ENCODE data around the gene POLR2I.
A peak's percentile ranks its signal among the peaks of the same experiment; 100 is the strongest.

The POLR2I gene

GRCh38 chr19:36114721-36115452 lies at the start of gene POLR2I:
TSS of gene POLR2I (minus strand) at chr19:36114875. CDS start at chr19:36114856, 19 bp downstream.
- Histone ChIP-seq H3K9ac (ENCODE audit: low read length) (peak within 1 kb of the TSS; percentile 77), H3K4me1 (ENCODE audit: control insufficient read depth, insufficient read depth, low read length) (peaks cover 25% of the 10 kb centered on the region), H3K9me3 (ENCODE audit: control insufficient read depth, insufficient read depth, low read depth, low read length) (no peaks in the 10 kb centered on the region), H3K27ac (ENCODE audit: low read depth, low read length) (peak within 1 kb of the TSS; percentile 52; the same call in 1 of the 2 replicates), H3K36me3 (ENCODE audit: control insufficient read depth, insufficient read depth, low read length) (peaks cover 41% of the 10 kb centered on the region), H3K27me3 (ENCODE audit: control insufficient read depth, insufficient read depth, low read length) (no peaks in the 10 kb centered on the region), H3K4me3 (ENCODE audit: low read depth, low read length) (peak within 1 kb of the TSS; percentile 88)

GRCh38 chr19:36163813-36164212 lies 49.1 kb upstream of the POLR2I start:
- Histone ChIP-seq H3K9me3 (ENCODE audit: control insufficient read depth, insufficient read depth, low read depth, low read length) (no peaks in the 10 kb centered on the region), H3K4me3 (ENCODE audit: low read depth, low read length) (no peak overlapping the region), H3K27me3 (ENCODE audit: control insufficient read depth, insufficient read depth, low read length) (no peaks in the 10 kb centered on the region), H3K4me1 (ENCODE audit: control insufficient read depth, insufficient read depth, low read length) (peaks cover 10% of the 10 kb centered on the region), H3K36me3 (ENCODE audit: control insufficient read depth, insufficient read depth, low read length) (peaks cover 9% of the 10 kb centered on the region; the same call in 1 of the 2 replicates), H3K9ac (ENCODE audit: low read length) (no peak overlapping the region), H3K27ac (ENCODE audit: low read depth, low read length) (no peak overlapping the region)

DNA sequence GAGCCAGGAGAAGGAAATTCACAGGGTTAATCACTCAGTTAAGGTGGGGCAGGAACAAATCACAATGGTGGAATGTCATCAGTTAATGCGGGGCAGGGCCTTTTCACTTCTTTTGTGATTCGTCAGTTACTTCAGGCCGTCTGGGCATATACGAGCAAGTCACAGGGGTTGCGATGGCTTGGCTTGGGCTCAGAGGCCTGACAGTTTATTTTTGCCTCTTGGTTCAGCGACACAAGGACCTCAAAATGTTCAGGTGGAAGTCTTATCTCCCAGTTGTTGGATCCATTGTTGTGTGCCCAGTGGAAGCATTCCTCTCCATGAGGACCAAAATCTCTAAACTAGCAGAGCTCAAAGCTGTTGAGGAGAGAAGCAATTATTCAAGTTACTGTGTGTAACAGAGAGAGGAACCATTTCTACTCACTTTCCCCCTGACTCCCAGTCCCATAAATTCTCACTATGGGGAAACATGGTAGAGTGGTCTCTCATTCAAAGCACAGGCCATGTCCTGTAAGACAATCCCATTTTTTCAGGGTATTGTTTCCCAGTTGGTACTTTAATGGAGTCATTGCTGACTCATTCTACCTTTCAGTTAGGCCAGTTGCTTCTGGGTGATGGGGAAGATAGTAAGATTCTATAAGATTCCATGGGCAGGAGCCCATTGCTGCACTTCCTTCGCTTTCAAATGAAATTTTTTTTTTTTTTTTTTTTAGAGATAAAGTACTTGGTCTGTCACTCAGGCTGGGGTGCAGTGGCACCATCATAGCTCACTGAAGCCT lies 46.3 kb upstream of the POLR2I start:
- Histone ChIP-seq H3K9ac (ENCODE audit: low read length) (peak overlapping the region; percentile 81), H3K36me3 (ENCODE audit: control insufficient read depth, insufficient read depth, low read length) (peaks cover 9% of the 10 kb centered on the region; the same call in 1 of the 2 replicates), H3K4me3 (ENCODE audit: low read depth, low read length) (peak overlapping the region; percentile 31; the same call in 1 of the 2 replicates), H3K27me3 (ENCODE audit: control insufficient read depth, insufficient read depth, low read length) (no peaks in the 10 kb centered on the region), H3K4me1 (ENCODE audit: control insufficient read depth, insufficient read depth, low read length) (peaks cover 10% of the 10 kb centered on the region), H3K9me3 (ENCODE audit: control insufficient read depth, insufficient read depth, low read depth, low read length) (no peaks in the 10 kb centered on the region), H3K27ac (ENCODE audit: low read depth, low read length) (peak overlapping the region; percentile 77; the same call in 1 of the 2 replicates)

GRCh38 chr19:36153126-36153525 lies 38.5 kb upstream of the POLR2I start:
- Histone ChIP-seq H3K9me3 (ENCODE audit: control insufficient read depth, insufficient read depth, low read depth, low read length) (no peaks in the 10 kb centered on the region), H3K4me1 (ENCODE audit: control insufficient read depth, insufficient read depth, low read length) (peaks cover 13% of the 10 kb centered on the region), H3K9ac (ENCODE audit: low read length) (no peak overlapping the region), H3K4me3 (ENCODE audit: low read depth, low read length) (no peak overlapping the region; the same call in 1 of the 2 replicates), H3K27ac (ENCODE audit: low read depth, low read length) (no peak overlapping the region), H3K27me3 (ENCODE audit: control insufficient read depth, insufficient read depth, low read length) (no peaks in the 10 kb centered on the region), H3K36me3 (ENCODE audit: control insufficient read depth, insufficient read depth, low read length) (peaks cover 43% of the 10 kb centered on the region)

DNA sequence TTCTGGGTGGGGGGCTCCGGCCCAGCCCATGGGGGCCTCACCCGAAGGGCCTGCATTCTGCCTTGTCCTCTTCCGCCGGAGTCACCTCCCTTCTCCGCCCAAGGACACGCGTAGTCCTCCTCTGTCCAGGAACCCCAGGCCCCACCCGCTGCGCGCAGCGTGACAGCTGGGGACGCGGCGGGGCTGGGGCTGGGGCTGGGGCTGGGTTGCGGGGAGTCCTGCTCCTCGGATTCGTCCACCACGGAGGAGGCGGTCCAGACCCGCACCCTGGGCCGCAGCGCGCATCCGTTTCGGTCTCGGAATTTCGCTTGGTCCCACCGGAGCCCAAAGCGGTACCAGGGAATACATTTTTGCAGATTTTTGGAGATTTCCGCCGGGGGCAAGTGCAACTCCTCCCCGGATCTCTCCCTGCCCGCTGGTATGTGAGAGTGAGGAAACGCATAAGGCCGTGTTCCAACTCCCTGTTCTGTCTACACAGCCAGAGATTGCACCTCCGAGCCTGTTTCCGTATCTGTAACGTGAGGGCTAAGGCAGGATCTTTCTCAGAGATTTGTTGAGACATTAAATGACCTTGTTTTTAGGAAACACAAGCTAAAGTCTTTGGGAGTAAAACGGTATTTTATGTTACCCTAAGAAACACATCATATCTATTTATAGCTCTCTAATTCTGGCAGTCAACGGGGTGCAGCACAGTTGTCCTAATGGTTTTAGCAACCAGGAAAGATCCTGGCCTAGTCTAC lies 37.8 kb upstream of the POLR2I start, which contains the start of gene COX7A1:
Gene COX7A1 (minus strand): TSS at position 96 of the 740 bp plus-strand sequence. CDS start 40 bp downstream, at position 56.
- Histone ChIP-seq H3K27me3 (ENCODE audit: control insufficient read depth, insufficient read depth, low read length) (no peaks in the 10 kb centered on the region), H3K4me1 (ENCODE audit: control insufficient read depth, insufficient read depth, low read length) (peaks cover 13% of the 10 kb centered on the region), H3K9ac (ENCODE audit: low read length) (no peak within 1 kb of the TSS), H3K9me3 (ENCODE audit: control insufficient read depth, insufficient read depth, low read depth, low read length) (no peaks in the 10 kb centered on the region), H3K27ac (ENCODE audit: low read depth, low read length) (peak within 1 kb of the TSS; percentile 33; the same call in 1 of the 2 replicates), H3K4me3 (ENCODE audit: low read depth, low read length) (peak within 1 kb of the TSS; percentile 41), H3K36me3 (ENCODE audit: control insufficient read depth, insufficient read depth, low read length) (peaks cover 49% of the 10 kb centered on the region)

GRCh38 chr19:36152019-36152351 lies 37.3 kb upstream of the POLR2I start:
- Histone ChIP-seq H3K9me3 (ENCODE audit: control insufficient read depth, insufficient read depth, low read depth, low read length) (no peaks in the 10 kb centered on the region), H3K9ac (ENCODE audit: low read length) (no peak overlapping the region), H3K4me3 (ENCODE audit: low read depth, low read length) (peak overlapping the region; percentile 41; the same call in 1 of the 2 replicates), H3K27ac (ENCODE audit: low read depth, low read length) (peak overlapping the region; percentile 33; the same call in 1 of the 2 replicates), H3K36me3 (ENCODE audit: control insufficient read depth, insufficient read depth, low read length) (peaks cover 52% of the 10 kb centered on the region), H3K4me1 (ENCODE audit: control insufficient read depth, insufficient read depth, low read length) (peaks cover 13% of the 10 kb centered on the region), H3K27me3 (ENCODE audit: control insufficient read depth, insufficient read depth, low read length) (no peaks in the 10 kb centered on the region)

- H3K36me3 ChIP-seq (ENCODE audit: control insufficient read depth, insufficient read depth, low read length): peaks cover 58% of the 10 kb centered on the region
- H3K27ac ChIP-seq (ENCODE audit: low read depth, low read length): no peak overlapping the region
- peak overlapping the region; percentile 41 for H3K4me3 ChIP-seq (ENCODE audit: low read depth, low read length)
- H3K9ac ChIP-seq (ENCODE audit: low read length): no peak overlapping the region
- H3K4me1 ChIP-seq (ENCODE audit: control insufficient read depth, insufficient read depth, low read length): peaks cover 13% of the 10 kb centered on the region
- H3K27me3 ChIP-seq (ENCODE audit: control insufficient read depth, insufficient read depth, low read length): no peaks in the 10 kb centered on the region
- no peaks in the 10 kb centered on the region for H3K9me3 ChIP-seq (ENCODE audit: control insufficient read depth, insufficient read depth, low read depth, low read length)
Measured at GRCh38 chr19:36151144-36152018, 36.7 kb upstream of the POLR2I start.

- H3K36me3 ChIP-seq (ENCODE audit: control insufficient read depth, insufficient read depth, low read length): peaks cover 66% of the 10 kb centered on the region
Measured at GRCh38 chr19:36150586-36150985, 35.9 kb upstream of the POLR2I start.

GRCh38 chr19:36149673-36150406 lies 35.2 kb upstream of the POLR2I start:
- H3K27me3 ChIP-seq (ENCODE audit: control insufficient read depth, insufficient read depth, low read length): no peaks in the 10 kb centered on the region
- H3K36me3 ChIP-seq (ENCODE audit: control insufficient read depth, insufficient read depth, low read length): peaks cover 74% of the 10 kb centered on the region
- no peak overlapping the region for H3K4me3 ChIP-seq (ENCODE audit: low read depth, low read length)
- H3K9me3 ChIP-seq (ENCODE audit: control insufficient read depth, insufficient read depth, low read depth, low read length): no peaks in the 10 kb centered on the region
- H3K27ac ChIP-seq (ENCODE audit: low read depth, low read length): no peak overlapping the region
- H3K4me1 ChIP-seq (ENCODE audit: control insufficient read depth, insufficient read depth, low read length): peaks cover 7% of the 10 kb centered on the region; the same call in 1 of the 2 replicates
- H3K9ac ChIP-seq (ENCODE audit: low read length): no peak overlapping the region

More at GRCh38 chr19:36150586-36150985, 35.9 kb upstream of the POLR2I start:
- H3K9ac ChIP-seq (ENCODE audit: low read length): no peak overlapping the region
- no peaks in the 10 kb centered on the region for H3K27me3 ChIP-seq (ENCODE audit: control insufficient read depth, insufficient read depth, low read length)
- no peaks in the 10 kb centered on the region for H3K9me3 ChIP-seq (ENCODE audit: control insufficient read depth, insufficient read depth, low read depth, low read length)
- peaks cover 13% of the 10 kb centered on the region for H3K4me1 ChIP-seq (ENCODE audit: control insufficient read depth, insufficient read depth, low read length)
- no peak overlapping the region for H3K27ac ChIP-seq (ENCODE audit: low read depth, low read length)
- H3K4me3 ChIP-seq (ENCODE audit: low read depth, low read length): no peak overlapping the region

Data from HUES6 (cell line).